ENCODE measurements around the gene FBLN2. TPM values are rescaled to one million over a fixed set of nuclear protein-coding genes. Genes with fewer than 3 reads are reported as not detected.

Gene FBLN2
- total RNA-seq, 2 donors from 2014 or later, result 178 to 256 TPM

DNA sequence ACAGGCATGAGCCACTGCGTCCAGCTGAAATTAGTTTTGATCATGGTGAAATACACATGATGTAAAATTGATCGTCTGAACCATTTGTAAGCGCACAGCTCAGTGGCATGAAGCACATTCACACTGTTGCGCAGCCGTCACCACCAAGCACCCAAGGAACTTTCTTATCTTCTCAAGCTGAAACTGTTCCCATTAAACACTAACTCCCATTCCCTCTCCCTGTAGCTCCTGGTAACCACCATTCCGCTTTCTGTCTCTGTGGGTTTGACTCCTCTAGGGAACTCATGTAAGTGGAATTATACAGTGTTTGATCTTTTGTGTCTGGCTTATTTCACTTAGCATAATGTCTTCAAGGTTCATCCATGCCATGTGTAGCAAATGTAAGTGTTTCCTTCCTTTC lies 62.3 kb downstream of the FBLN2 start:
- intact Hi-C loops (cut with DNase I), result loop anchor here in 1 of 2 donors (5.0 kb wide), 1 partner anchor 34 kb away; no protein-coding TSS in a partner anchor
- ATAC-seq (no peak), DNase-seq (no peak)

DNA sequence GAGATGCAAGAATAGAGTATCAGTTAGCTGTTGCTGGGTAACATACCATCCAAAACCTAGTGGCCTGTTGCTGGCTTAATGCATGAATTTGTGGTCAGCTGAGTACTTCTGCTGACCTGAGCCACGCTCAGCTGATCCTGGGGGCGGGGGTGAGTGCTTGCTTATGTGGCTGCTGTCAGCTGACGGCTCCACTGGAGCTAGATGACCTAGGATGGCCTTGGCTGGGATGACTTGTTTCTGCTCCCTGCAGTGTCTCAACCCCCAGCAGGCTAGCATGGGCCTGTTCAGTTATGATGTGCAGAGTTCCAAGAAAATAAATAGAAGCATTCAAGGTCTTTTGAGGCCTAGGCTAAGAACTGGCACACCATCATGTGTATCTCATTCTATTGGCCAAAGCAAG lies 63.9 kb downstream of the FBLN2 start:
- peak; percentile 23 to 93 for ATAC-seq
- intact Hi-C loops (cut with DNase I), result loop anchor here in 1 of 2 donors (5.0 kb wide), 1 partner anchor 36 kb away; no protein-coding TSS in a partner anchor
- no peak for DNase-seq

DNA sequence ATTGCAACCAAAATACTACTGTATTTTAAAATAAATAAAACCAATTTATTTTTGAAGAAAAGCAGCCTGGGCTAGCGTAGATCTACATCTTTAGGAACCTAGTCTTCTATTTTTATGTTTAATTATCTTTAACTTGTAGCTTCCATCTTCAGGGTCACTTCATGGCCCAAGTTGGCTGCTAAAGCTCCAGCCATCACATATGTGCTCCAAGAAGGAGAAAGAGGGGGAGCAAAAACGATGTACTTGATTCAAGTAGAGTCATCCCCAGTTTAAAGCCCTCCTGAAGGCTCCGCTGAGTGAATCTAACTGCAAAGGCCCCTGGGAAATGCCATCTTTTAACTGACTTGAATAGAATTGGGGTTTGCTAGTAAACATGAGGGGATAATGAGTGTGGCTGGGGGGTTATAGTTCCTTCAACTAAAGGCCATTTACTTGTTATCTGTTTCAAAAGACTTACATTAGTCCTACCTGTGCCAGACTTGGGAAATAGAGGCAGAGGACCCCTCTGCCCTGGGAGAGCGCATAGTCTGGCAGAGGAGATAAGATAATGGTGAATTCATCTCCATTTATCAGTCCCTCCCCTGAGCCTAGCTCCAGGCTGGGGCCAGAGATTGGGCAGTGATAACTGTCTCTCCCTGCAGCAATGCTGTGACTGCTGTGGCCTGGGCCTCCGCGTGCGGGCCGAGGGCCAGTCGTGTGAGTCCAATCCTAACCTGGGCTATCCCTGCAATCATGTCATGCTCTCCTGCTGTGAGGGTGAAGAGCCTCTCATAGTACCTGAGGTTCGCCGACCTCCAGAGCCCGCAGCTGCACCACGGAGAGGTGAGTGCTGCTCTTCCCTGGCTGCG lies 64.6 kb downstream of the FBLN2 start:
- ATAC-seq, result no peak
- DNase-seq, result no peak
- intact Hi-C loops (cut with DNase I), result loop anchor here in 1 of 2 donors (5.0 kb wide), 1 partner anchor 36 kb away; no protein-coding TSS in a partner anchor

- intact Hi-C loops (cut with DNase I), result loop anchor here in 1 of 2 donors (5.0 kb wide), 1 partner anchor 37 kb away; no protein-coding TSS in a partner anchor
- no peak for DNase-seq
- no peak for ATAC-seq
Observed at GRCh38 chr3:13614607-13615006, 65.7 kb downstream of the FBLN2 start.

DNA sequence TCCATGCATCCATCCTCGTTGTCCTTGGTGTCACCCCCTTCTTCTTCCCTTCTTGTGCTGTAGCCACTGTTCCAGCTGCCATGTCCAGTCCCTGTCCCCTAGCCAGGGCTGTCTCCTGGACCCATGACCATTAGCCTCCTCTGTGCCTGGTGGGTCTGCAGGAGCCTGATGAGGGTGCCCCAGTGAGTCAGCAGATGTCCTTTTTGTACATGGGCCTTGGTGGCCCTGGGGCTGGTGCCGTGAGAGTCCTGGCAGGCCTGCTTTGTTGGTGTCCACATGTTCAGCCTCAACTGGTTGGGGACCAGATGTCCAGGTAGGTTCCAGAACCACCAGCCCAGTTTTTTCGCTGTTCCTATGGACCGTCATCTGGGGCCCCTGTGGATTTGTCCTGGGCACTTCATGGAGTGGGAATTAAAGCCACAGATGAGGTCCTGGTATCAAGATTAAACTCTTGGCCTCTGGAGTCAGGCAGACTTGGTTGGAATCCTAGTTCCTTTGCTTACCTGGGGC lies 66.1 kb downstream of the FBLN2 start:
- DNase-seq (no peak), ATAC-seq (no peak)
- intact Hi-C loops (cut with DNase I), result no loop called here

DNA sequence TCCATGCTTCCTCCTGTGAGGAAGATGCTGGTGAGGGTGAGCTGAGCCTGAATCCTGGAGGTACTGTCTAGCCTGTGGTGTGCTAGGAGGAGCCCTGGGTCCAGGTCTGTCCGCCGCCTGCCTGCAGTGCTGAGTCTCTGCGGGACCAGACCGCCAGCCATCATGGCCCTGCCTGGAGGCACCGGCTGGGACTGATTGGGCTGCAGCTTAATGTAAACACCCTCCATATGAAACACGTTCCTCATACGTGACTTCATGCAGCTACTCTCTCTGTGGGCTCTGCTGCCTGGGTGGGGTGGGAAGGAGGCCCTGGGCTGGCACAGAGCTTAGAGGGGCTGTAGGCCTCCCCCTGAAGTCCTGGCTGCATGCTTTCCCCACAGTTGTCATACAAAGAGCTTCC lies 67.4 kb downstream of the FBLN2 start:
- ATAC-seq (no peak), DNase-seq (no peak)
- intact Hi-C loops (cut with DNase I), result no loop called here

- intact Hi-C loops (cut with DNase I), result no loop called here
- ATAC-seq (no peak), DNase-seq (no peak)
Observed at GRCh38 chr3:13617097-13617738, 68.3 kb downstream of the FBLN2 start.

GRCh38 chr3:13617981-13618380 lies 69.1 kb downstream of the FBLN2 start:
- no peak for DNase-seq
- intact Hi-C loops (cut with DNase I), result no loop called here
- no peak for ATAC-seq

DNA sequence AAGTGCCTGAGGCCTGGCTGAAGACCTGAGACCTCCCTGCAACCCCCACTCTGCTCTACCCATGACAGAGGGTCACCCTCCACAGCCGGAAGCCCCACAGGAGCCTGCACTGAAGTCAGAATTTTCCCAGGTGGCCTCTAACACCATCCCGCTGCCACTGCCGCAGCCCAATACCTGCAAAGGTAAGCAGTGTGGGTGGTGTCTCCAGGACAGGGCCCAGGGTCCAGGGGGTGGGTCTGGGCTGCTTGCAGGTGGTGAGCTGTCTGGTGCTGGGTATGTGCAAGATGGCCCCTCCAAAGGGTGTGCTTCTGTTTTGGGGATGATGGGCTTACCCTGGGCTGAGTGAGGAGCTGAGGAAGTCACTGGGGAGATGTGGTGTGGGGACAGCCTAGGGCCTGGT lies 69.9 kb downstream of the FBLN2 start:
- intact Hi-C loops (cut with DNase I), result no loop called here
- ATAC-seq (no peak), DNase-seq (no peak)

GRCh38 chr3:13619661-13620230 lies 70.8 kb downstream of the FBLN2 start:
- intact Hi-C loops (cut with DNase I), result no loop called here
- ATAC-seq (no peak), DNase-seq (no peak)

DNA sequence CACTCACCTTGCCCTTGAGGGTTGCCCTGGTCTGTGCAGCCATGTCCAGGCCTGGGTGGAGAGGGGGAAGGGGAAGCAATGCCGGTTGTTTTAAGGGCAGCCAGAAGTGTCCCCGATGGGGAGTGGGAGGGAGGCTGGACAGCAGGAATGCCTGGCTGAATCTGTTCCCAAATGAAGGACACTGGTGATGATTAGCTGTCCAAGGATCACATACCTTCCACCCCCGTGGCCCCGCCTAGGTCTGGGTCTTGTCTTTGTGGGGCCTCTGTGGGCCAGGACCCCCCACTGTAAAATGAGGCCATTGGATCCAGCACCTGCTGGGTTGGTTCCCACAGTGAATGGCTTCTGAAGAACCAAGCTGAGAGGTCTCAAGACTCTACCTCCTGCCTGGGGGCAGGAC lies 71.4 kb downstream of the FBLN2 start:
- intact Hi-C loops (cut with DNase I), result no loop called here
- ATAC-seq, result no peak

DNA sequence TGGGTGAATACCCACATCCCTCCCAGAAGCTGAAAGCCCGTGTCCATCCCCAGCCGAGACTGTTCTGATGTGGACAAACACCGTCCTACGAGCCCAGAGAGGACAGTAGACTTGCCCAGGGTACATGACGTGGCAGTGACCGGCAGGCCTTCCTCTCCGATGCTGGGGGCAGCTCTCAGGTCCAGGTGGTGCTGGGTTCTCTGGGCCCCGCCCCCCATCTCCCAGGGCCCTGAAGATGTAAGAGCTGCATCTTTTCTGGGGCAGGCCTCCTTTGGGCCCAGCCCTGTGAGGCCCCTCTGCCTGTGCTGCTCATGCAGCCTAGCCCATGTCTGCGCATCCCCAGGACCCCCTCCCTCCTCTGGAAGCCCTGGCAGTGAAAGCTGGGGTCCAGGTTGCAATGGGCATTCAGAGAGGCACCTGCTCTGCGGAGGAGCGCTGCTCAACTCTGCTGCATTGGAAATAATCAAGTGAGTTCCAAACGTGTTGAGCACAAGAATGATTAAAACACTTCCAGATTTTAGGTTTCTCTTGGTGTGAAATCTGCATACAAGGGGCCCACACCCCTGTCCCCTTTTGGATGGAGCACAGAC lies 71.9 kb downstream of the FBLN2 start:
- ATAC-seq (no peak), DNase-seq (no peak)
- intact Hi-C loops (cut with DNase I), result no loop called here

More for the DNA sequence above, 71.4 kb downstream of the FBLN2 start:
- DNase-seq, result no peak

DNA sequence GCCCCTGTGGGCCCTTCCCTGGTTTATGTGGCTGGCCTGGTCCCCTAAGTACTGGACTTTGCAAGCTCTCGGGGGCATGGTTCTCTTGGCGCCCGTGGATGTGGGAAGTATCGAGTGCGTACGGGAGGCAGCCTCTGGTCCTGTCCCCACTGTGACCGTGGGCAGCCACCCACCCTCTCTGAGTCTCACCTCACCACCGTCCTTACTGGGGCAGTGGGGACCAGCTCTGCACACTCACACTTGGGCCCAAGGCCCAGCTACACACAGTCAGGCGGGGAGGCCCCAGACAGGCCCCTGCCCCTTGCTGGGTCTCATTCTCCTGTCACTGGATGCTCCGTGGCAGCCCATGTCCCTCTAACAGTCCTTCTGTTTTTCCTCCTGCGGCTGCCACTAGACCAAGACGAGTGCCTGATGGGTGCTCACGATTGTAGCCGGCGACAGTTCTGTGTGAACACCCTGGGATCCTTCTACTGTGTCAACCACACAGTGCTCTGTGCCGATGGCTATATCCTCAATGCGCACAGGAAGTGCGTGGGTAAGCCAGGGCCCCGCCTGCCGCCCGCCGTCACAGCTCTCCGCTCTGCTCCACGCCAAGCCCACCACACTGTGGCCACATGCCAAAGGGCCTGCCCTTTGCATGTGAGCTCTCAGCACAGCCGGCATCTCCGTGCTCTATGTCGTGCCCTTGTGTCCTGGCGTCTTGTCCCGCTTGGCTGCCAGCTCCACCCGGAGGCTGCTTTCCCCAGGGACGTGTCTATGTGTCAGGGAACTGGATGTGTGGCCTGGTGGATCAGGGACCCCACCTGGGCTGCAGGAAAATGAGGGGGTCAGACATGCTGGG lies 72.7 kb downstream of the FBLN2 start:
- no peak for DNase-seq
- peak; percentile 17 to 41 for ATAC-seq
- intact Hi-C loops (cut with DNase I), result no loop called here

DNA sequence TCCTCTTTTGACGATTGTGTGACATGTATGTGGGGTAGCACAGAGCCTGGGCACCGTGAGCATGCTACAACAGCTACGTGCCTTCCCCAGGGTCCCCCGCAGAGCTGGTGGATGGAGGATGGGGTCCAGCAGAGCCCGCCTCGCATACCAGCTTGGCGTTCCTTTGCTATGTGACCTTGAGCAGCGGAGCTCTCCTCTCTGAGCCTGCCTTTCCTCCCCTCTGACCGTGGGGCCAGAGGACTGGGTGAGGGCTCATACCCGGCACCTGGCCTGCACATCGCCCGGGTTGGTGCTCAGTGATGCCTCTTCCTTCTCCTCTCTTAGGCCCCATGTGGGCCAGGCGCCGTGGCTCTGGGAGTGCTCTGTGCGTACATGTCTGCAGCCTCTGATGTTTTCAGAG lies 73.4 kb downstream of the FBLN2 start:
- intact Hi-C loops (cut with DNase I), result no loop called here
- DNase-seq (no peak), ATAC-seq (no peak)

GRCh38 chr3:13623101-13623654 lies 74.3 kb downstream of the FBLN2 start:
- ATAC-seq, result peak; percentile 70 to 82
- intact Hi-C loops (cut with DNase I), result no loop called here
- no peak for DNase-seq

DNA sequence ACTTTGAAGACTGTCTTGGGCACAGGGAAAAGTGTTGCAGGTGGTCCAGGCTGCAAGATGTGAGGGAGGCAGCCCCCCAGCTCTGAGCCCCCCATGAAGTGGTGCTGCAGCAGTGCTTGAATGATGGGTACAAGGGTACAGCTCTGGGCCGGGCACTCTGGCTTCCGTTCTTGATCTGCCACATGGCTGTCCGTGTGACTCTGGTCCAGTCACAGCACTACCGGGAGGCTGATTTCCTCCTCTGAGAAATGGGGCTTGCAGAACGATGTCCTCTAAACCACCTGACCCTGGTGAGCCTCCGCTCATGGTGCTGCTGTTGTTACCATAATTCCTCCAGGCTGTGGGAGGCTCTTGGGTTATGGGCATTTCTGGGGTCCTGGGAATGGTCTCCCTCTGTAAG lies 75.1 kb downstream of the FBLN2 start:
- ATAC-seq (no peak), DNase-seq (no peak)
- intact Hi-C loops (cut with DNase I), result no loop called here

DNA sequence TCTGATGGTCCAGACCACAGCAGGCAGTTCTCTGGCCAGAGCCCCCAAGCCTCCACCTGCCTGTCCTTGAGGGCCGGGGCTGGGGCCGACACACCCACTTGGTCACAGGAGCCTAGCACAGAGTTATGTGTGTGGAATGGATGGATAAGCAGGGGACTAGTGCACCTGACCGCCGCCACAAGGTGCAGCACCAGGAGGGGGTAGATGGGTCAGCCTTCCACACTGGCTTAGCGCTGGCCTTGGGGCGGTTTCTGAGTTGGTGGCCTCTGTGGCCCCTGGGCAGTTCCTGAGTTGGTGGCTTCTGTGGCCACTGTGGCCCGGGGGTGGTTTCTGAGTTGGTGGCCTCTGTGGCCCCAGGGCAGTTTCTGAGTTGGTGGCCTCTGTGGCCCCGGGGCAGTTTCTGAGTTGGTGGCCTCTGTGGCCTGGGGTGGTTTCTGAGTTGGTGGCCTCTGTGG lies 75.8 kb downstream of the FBLN2 start:
- intact Hi-C loops (cut with DNase I), result no loop called here
- ATAC-seq, result no peak
- no peak for DNase-seq

DNA sequence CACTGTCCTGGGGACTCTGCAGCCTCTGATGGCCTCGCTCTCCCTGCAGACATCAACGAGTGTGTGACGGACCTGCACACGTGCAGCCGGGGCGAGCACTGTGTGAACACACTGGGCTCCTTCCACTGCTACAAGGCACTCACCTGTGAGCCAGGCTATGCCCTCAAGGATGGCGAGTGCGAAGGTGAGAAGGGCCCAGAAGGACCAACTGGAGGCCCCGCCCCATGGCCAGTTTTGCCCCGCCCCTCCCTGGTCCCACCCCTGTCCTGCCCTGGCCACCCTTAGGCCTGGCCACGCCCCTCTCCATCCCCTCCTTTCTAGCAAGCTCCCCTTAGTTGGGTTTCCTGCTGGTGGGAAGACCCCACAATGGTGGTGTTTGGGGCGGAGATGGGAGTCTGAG lies 77.5 kb downstream of the FBLN2 start:
- ATAC-seq, result no peak
- intact Hi-C loops (cut with DNase I), result no loop called here
- DNase-seq, result no peak
